HepG2 (cell line): ENCODE data around the gene BPGM. TPM values are rescaled to one million over a fixed set of nuclear protein-coding genes. Genes with fewer than 3 reads are reported as not detected.

Source experiments
- ATAC-seq: fragments of 200-7000 bp; cut with Tn5 transposase; 3 replicates; pipeline ENCODE4 v1.9.1; 2020; ENCODE audit warnings: mild to moderate bottlenecking, moderate library complexity
- BruUV-seq: library from RNA; stranded (reverse); fragments of 400-500 nt; replicated peaks from 2 replicates; lab custom pipeline; 2021; lab: Mats Ljungman, UMichigan
- CTCF ChIA-PET: fragments of 300-600 bp; formaldehyde crosslinking; extraction: SDS; loops from one replicate; lab custom pipeline; 2021; ENCODE audit warnings: low total read pairs, inconsistent platforms, low intra/inter-chr PET ratio; lab: Yijun Ruan, JAX
- POLR2A ChIA-PET: fragments of 350-600 bp; sonication (Branson Sonifier 250); formaldehyde crosslinking; loops from one replicate; lab custom pipeline; 2020; ENCODE audit warnings: antibody characterized with exemption, inconsistent platforms; lab: Yijun Ruan, JAX
- DNase-seq: peaks from one replicate; pipeline ENCODE4 v3.0.0-alpha.2; 2015; ENCODE audit warnings: low spot score
- FAIRE-seq: peaks from 3 replicates; lab custom pipeline; 2011; peaks lifted over from hg19 to GRCh38; lab: Jason Lieb, UNC
- H2AFZ ChIP-seq: one replicate; pipeline ENCODE4 v1.6.1; 2011; ENCODE audit warnings: low read length, inconsistent platforms
- H3K27ac ChIP-seq: fragments of 300-600 bp; 3 replicates; pipeline ENCODE4 v1.8.0; 2011; ENCODE audit warnings: mixed run types, mild to moderate bottlenecking, mixed read lengths, low read length, inconsistent platforms; ENCODE audit not compliant: insufficient read depth; ENCODE audit errors: extremely low read length
- H3K27me3 ChIP-seq, 2 experiments: fragments of 200-600 bp in 1 of 2; 2 replicates in 1 of 2; 3 replicates in 1 of 2; pipeline versions ENCODE4 v1.6.0 to v1.8.0; 2011; ENCODE audit warnings: low read length in 2 of 2, mild to moderate bottlenecking in 2 of 2, moderate library complexity in 2 of 2, inconsistent platforms in 1 of 2; ENCODE audit not compliant: insufficient read depth in 2 of 2, control insufficient read depth in 1 of 2
- H3K36me3 ChIP-seq, 2 experiments: fragments of 200-600 bp in 1 of 2; replicated peaks in 1 of 2; 2 replicates in 1 of 2; 3 replicates in 1 of 2; pipeline versions ENCODE4 v1.5.1 to v1.8.0; 2011; ENCODE audit warnings: low read length in 2 of 2, inconsistent platforms in 1 of 2; ENCODE audit not compliant: insufficient read depth in 2 of 2, control insufficient read depth in 1 of 2
- H3K4me1 ChIP-seq: 2 replicates; pipeline ENCODE4 v1.5.1; 2012; ENCODE audit warnings: low read length, inconsistent platforms; ENCODE audit not compliant: insufficient read depth
- H3K4me2 ChIP-seq: 2 replicates; pipeline ENCODE4 v1.6.0; 2011; ENCODE audit warnings: low read depth, low read length, inconsistent platforms
- H3K4me3 ChIP-seq, 3 experiments: fragments of 200-600 bp in 1 of 3; sonication (generic), shearing (Covaris generic) in 1 of 3; replicated peaks in 1 of 3; 2 replicates each; pipeline ENCODE4 v1.5.1; 2011 to 2016; ENCODE audit warnings: low read length in 3 of 3, inconsistent platforms in 2 of 3, low read depth in 2 of 3, mild to moderate bottlenecking in 2 of 3, control low read depth in 1 of 3, mixed read lengths in 1 of 3; ENCODE audit not compliant: insufficient read depth in 1 of 3
- H3K79me2 ChIP-seq: one replicate; pipeline ENCODE4 v1.6.1; 2011; ENCODE audit warnings: low read length, inconsistent platforms; ENCODE audit not compliant: insufficient read depth
- H3K9ac ChIP-seq: 2 replicates; pipeline ENCODE4 v1.6.0; 2011; ENCODE audit warnings: mild to moderate bottlenecking, low read depth, low read length, inconsistent platforms; ENCODE audit not compliant: insufficient read depth
- H3K9me3 ChIP-seq: 2 replicates; pipeline ENCODE4 v1.5.1; 2012; ENCODE audit warnings: mild to moderate bottlenecking, low read length
- H4K20me1 ChIP-seq: 2 replicates; pipeline ENCODE4 v1.6.0; 2011; ENCODE audit warnings: inconsistent platforms, mild to moderate bottlenecking, low read length, moderate library complexity; ENCODE audit not compliant: insufficient read depth
- ADNP ChIP-seq: sonication (generic); formaldehyde crosslinking; IDR thresholded peaks from 2 replicates; pipeline ENCODE4 v1.4.0; 2020; ENCODE audit warnings: missing genetic modification reagents
- ATF5 ChIP-seq: sonication (generic); formaldehyde crosslinking; IDR thresholded peaks from 2 replicates; pipeline ENCODE4 v1.4.0; 2020; ENCODE audit warnings: mild to moderate bottlenecking, low read depth, missing genetic modification reagents
- ELF1 ChIP-seq: sonication (generic); formaldehyde crosslinking; IDR thresholded peaks from 2 replicates; pipeline ENCODE4 v1.4.0; 2020; ENCODE audit warnings: missing genetic modification reagents
- MTF2 ChIP-seq: sonication (generic); formaldehyde crosslinking; IDR thresholded peaks from 2 replicates; pipeline ENCODE4 v1.5.0; 2020; ENCODE audit warnings: missing genetic modification reagents, borderline replicate concordance
- POGZ ChIP-seq: sonication (generic); formaldehyde crosslinking; IDR thresholded peaks from 2 replicates; pipeline ENCODE4 v1.4.0; 2020; ENCODE audit warnings: mild to moderate bottlenecking, missing genetic modification reagents
- POLR2AphosphoS2 ChIP-seq: IDR thresholded peaks from 2 replicates; pipeline ENCODE4 v1.6.1; 2011; ENCODE audit warnings: low read depth, low read length, improper control_type of control experiment
- PRPF4 ChIP-seq: fragments of 200-400 bp; formaldehyde crosslinking; IDR thresholded peaks from 2 replicates; pipeline ENCODE4 v1.6.1; 2016; ENCODE audit warnings: low read length, low read depth; ENCODE audit not compliant: poor library complexity, severe bottlenecking
- SP140L ChIP-seq: sonication (generic); formaldehyde crosslinking; IDR thresholded peaks from 2 replicates; pipeline ENCODE4 v1.4.0; 2020; ENCODE audit warnings: missing genetic modification reagents, borderline replicate concordance
- ZSCAN25 ChIP-seq: sonication (generic); formaldehyde crosslinking; IDR thresholded peaks from 2 replicates; pipeline ENCODE4 v1.8.0; 2022; ENCODE audit warnings: mild to moderate bottlenecking, missing genetic modification reagents
- WGBS: methylation state at CpG from one replicate; pipeline ENCODE4 v1.1.6; 2017; ENCODE audit warnings: low lambda C conversion rate; 5-methylcytosine and 5-hydroxymethylcytosine counted together
- in situ Hi-C: cut with HindIII; loops from 2 replicates; pipeline ENCODE4 v1.10.0; 2017; ENCODE audit warnings: low pct_unique_long_range_greater_than_20kb; ENCODE audit not compliant: extremely low pct_ligation_motif_present
- intact Hi-C: fragments of 100-400 bp; cut with micrococcal nuclease; formaldehyde crosslinking; loops from one replicate; pipeline ENCODE4 v1.10.0; 2022; ENCODE audit not compliant: unreplicated experiment
- polyA plus RNA-seq, 8 experiments: library from polyadenylated mRNA; depleted of rRNA in 3 of 8; stranded (reverse) in 7 of 8; unstranded in 1 of 8; fragments of >200 nt; fragmentation: Illumina TruSeq in 4 of 8; extraction: Trizol in 4 of 8; gene quantifications; 2 replicates each; pipeline versions ENCODE4 v1.2.1 to v1.2.3, GENCODE V29; 2011 to 2016; ENCODE audit warnings: low read depth in 4 of 8, missing spikeins in 1 of 8, mixed read lengths in 1 of 8; ENCODE audit not compliant: insufficient read depth in 1 of 8
- total RNA-seq, 5 experiments: library from RNA; depleted of rRNA; stranded (reverse); fragments of >200 nt; fragmentation: Illumina TruSeq; extraction: Trizol; gene quantifications; 2 replicates each; pipeline ENCODE4 v1.2.3, GENCODE V29; 2016; ENCODE audit warnings: low read depth in 1 of 5

The BPGM gene
- total and polyA plus RNA-seq, 2 of the 13 experiments (the other 11 are each of a cell fraction or from before 2014, with no cell fraction given) = 4.0 to 7.5 TPM

DNA sequence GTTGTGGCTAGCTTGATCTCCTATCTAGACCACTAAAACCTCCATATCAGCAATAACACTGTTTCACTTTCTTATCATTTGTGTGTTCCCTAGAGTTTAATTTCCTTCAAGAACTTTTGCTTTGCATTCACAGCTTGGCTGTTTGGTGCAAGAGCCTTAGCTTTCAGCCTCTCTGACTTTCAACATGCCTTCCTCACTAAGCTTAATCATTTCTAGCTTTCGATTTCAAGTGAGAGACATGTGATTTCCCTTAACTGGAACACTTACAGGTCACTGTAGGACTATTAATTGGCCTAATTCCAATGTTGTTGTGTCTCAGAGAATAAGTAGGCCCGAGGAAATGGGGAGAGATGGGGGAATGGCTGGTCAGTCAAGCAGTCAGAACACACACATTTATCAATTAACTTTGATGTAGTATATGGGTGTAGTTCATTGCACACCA is 10.6 kb upstream of the BPGM start (continued):
- TF ChIP-seq POLR2AphosphoS2 (no peak), SP140L (no peak)

DNA sequence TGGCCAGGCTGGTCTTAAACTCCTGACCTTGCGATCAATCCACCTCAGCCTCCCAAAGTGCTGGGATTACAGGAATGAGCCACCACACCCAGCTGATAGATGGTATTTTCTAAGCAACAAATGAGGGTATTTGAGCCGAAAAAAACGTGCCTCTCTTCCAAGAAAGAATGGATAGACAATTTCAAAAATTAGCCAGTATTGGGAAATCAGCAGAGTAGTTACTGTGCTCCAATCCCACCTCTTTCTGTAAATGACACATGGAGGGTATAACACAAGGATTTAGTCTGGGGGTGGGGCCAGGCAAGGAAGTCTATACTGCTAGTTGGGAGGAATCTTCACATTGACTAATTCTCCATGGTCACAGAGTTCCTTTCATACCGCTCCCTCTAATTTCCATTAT is 9.2 kb upstream of the BPGM start:
- no peak for FAIRE-seq
- CTCF ChIA-PET = no interaction called here
- no peak for ATAC-seq
- intact Hi-C loops (no loop called here), in situ Hi-C loops (no loop called here)
- Histone ChIP-seq H3K9ac (no peak overlapping the region), H3K9me3 (no peaks in the 10 kb centered on the region), H2AFZ (no peak overlapping the region), H4K20me1 (no peaks in the 10 kb centered on the region), H3K79me2 (no peaks in the 10 kb centered on the region), H3K4me3 (no peak overlapping the region), H3K27me3 (no peaks in the 10 kb centered on the region), H3K27ac (no peak overlapping the region), H3K4me2 (no peak overlapping the region), H3K4me1 (no peaks in the 10 kb centered on the region), H3K36me3 (no peaks in the 10 kb centered on the region)
- no peak for TF ChIP-seq ATF5 (CRISPR knock-in tag)
- no peak for TF ChIP-seq PRPF4
- TF ChIP-seq POGZ (CRISPR knock-in tag) = no peak
- no peak for TF ChIP-seq ELF1 (CRISPR knock-in tag)
- TF ChIP-seq MTF2 (CRISPR knock-in tag) = no peak
- no peak for TF ChIP-seq ZSCAN25 (CRISPR knock-in tag)
- no peak for TF ChIP-seq ADNP (CRISPR knock-in tag)
- BruUV-seq = no TSS peak
- DNase-seq = no peak
- POLR2A ChIA-PET = no interaction called here
- 35% methylated on average over 4 of the region's 4 CpGs for WGBS
